Ishikawa (cell line): ENCODE data around the gene PRDM1.

Experiments
- CEBPB ChIP-seq: IDR thresholded peaks from 2 replicates; pipeline ENCODE4 v1.6.1; 2012
- RAD21 ChIP-seq: IDR thresholded peaks from 2 replicates; pipeline ENCODE4 v1.6.1; 2012; ENCODE audit warnings: low read depth
- YY1 ChIP-seq: IDR thresholded peaks from 2 replicates; pipeline ENCODE4 v1.6.1; 2012; ENCODE audit warnings: low read depth

DNA sequence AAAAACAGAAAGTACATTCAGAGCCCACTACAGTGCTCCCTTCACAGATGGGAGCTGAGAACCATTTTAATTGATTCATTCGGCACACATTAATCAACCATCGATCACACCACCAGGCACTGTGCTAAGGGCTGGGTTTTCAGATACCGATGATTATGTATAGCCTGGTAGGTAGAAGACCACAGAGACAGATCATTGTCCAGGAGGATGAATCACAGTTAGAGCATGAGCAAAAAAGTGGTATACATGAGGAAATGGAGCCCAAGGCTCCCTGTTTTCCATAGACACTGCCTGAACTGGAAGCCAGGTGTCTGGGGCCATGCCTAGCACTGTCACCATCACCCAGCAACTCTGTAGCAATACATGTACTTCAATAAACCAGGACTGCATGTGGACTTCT, 9.0 kb upstream of the PRDM1 start:
- TF ChIP-seq YY1 (no peak), RAD21 (no peak), CEBPB (no peak)
